Prostate gland (tissue), 2 donors: ENCODE results near the gene TCP11.

Source experiments
- POLR2AphosphoS5 ChIP-seq: sonication (generic); formaldehyde crosslinking; IDR thresholded peaks from one replicate; pipeline ENCODE4 v1.6.1; 2017; ENCODE audit warnings: antibody characterized with exemption
- TF ChIP-seq, protein P1 (sequence below), 4 experiments: fragments of 200-600 bp in 2 of 4; fragments of 450-650 bp in 2 of 4; sonication (generic) in 2 of 4; IDR thresholded peaks; 1 replicate in 3 of 4; 2 replicates in 1 of 4; pipeline ENCODE4 v1.5.1; 2016 to 2019; ENCODE audit warnings: antibody characterized with exemption in 4 of 4, mild to moderate bottlenecking in 2 of 4, moderate library complexity in 2 of 4

DNA sequence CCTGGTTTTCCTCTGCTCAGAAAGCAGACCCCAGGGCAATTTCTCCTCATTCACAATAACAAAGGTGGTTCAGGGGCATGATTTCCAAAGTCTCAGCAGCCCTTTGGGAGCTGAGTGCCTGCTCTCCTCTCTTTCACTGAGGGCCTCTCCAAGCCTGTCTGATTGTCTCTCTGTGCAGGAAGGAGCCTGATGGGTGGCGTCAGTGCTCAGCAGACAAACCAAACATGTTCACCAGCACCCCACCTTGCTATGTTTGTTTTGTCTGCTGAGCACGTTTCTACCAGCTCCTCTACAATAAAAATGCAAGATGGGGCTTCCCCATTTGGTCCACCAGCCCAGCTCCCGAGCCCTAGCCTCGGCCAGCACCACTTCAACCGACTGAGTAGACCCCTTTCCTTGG is 25.4 kb upstream of the TCP11 start:
- TF ChIP-seq, protein P1, sequence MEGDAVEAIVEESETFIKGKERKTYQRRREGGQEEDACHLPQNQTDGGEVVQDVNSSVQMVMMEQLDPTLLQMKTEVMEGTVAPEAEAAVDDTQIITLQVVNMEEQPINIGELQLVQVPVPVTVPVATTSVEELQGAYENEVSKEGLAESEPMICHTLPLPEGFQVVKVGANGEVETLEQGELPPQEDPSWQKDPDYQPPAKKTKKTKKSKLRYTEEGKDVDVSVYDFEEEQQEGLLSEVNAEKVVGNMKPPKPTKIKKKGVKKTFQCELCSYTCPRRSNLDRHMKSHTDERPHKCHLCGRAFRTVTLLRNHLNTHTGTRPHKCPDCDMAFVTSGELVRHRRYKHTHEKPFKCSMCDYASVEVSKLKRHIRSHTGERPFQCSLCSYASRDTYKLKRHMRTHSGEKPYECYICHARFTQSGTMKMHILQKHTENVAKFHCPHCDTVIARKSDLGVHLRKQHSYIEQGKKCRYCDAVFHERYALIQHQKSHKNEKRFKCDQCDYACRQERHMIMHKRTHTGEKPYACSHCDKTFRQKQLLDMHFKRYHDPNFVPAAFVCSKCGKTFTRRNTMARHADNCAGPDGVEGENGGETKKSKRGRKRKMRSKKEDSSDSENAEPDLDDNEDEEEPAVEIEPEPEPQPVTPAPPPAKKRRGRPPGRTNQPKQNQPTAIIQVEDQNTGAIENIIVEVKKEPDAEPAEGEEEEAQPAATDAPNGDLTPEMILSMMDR (IDR thresholded peaks at IDR 0.05): no peak
- TF ChIP-seq POLR2AphosphoS5: no peak
